Endothelial cell (in vitro differentiated cells): ENCODE measurements around the gene IRS2. TPM values are rescaled to one million over a fixed set of nuclear protein-coding genes. Genes with fewer than 3 reads are reported as not detected.
A peak's percentile ranks its signal among the peaks of the same experiment; 100 is the strongest.

Experiments
- DNase-seq: peaks from one replicate; pipeline ENCODE4 v3.0.0; 2021; ENCODE audit warnings: low spot score
- H3K27ac Mint-ChIP-seq: one replicate; pipeline ENCODE4 v1.8.0; 2021; ENCODE audit warnings: mixed read lengths, inconsistent platforms; ENCODE audit not compliant: unreplicated experiment
- H3K27me3 Mint-ChIP-seq: one replicate; pipeline ENCODE4 v1.8.0; 2021; ENCODE audit warnings: mild to moderate bottlenecking, moderate library complexity, mixed read lengths, inconsistent platforms; ENCODE audit not compliant: unreplicated experiment
- H3K36me3 Mint-ChIP-seq: one replicate; pipeline ENCODE4 v1.8.0; 2021; ENCODE audit warnings: mild to moderate bottlenecking, low read depth, mixed read lengths, inconsistent platforms; ENCODE audit not compliant: unreplicated experiment
- H3K4me1 Mint-ChIP-seq: one replicate; pipeline ENCODE4 v1.8.0; 2021; ENCODE audit warnings: mild to moderate bottlenecking, mixed read lengths, inconsistent platforms; ENCODE audit not compliant: unreplicated experiment
- H3K4me3 Mint-ChIP-seq: one replicate; pipeline ENCODE4 v1.8.0; 2021; ENCODE audit warnings: mild to moderate bottlenecking, mixed read lengths, inconsistent platforms; ENCODE audit not compliant: unreplicated experiment
- H3K9me3 Mint-ChIP-seq: one replicate; pipeline ENCODE4 v1.8.0; 2021; ENCODE audit warnings: mixed read lengths, inconsistent platforms; ENCODE audit not compliant: unreplicated experiment
- total RNA-seq: library from RNA; stranded (reverse); fragmentation: NEBNext Ultra II Directional; extraction: Animal tissue kit (Norgen Biotek cat#: 25700); gene quantifications from one replicate; pipeline ENCODE4 v1.2.1, GENCODE V29; 2021; ENCODE audit not compliant: unreplicated experiment
- TF ChIP-seq, protein P1 (sequence below): fragments of 200-600 bp; sonication (generic); IDR thresholded peaks from one replicate; pipeline ENCODE4 v1.5.0; 2021; ENCODE audit warnings: antibody characterized with exemption; ENCODE audit not compliant: unreplicated experiment

IRS2 gene
- total RNA-seq, 1 donor from 2014 or later: 16.4 TPM

DNA sequence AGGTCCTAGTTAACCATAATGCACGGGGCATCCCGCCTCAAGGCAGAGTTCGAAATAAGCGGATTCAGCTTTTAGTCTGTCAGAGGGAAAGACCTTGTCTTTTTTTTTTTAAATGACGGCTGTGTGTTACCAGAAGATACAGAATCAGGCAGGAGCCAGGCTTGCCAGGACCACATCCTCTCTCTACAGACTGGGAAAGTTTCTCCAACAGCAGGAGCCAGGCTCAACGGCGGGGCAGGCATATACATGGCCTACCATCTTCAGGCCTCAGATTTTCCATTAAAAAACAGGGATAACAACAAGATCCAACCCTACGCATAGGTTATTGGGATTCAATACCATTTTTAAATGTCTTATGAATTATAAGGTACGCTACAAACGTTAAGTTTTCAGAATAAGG is 17.8 kb downstream of the IRS2 start:
- H3K36me3 Mint-ChIP-seq: peaks cover 18% of the 10 kb centered on the region
- H3K9me3 Mint-ChIP-seq: no peaks in the 10 kb centered on the region
- H3K27me3 Mint-ChIP-seq: no peaks in the 10 kb centered on the region
- H3K4me3 Mint-ChIP-seq: peak overlapping the region; percentile 23
- H3K4me1 Mint-ChIP-seq: peaks cover 11% of the 10 kb centered on the region
- no peak for DNase-seq
- H3K27ac Mint-ChIP-seq: no peak overlapping the region
- TF ChIP-seq, protein P1, sequence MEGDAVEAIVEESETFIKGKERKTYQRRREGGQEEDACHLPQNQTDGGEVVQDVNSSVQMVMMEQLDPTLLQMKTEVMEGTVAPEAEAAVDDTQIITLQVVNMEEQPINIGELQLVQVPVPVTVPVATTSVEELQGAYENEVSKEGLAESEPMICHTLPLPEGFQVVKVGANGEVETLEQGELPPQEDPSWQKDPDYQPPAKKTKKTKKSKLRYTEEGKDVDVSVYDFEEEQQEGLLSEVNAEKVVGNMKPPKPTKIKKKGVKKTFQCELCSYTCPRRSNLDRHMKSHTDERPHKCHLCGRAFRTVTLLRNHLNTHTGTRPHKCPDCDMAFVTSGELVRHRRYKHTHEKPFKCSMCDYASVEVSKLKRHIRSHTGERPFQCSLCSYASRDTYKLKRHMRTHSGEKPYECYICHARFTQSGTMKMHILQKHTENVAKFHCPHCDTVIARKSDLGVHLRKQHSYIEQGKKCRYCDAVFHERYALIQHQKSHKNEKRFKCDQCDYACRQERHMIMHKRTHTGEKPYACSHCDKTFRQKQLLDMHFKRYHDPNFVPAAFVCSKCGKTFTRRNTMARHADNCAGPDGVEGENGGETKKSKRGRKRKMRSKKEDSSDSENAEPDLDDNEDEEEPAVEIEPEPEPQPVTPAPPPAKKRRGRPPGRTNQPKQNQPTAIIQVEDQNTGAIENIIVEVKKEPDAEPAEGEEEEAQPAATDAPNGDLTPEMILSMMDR: no peak

- no peak for DNase-seq
- TF ChIP-seq, protein P1: no peak
- Mint-ChIP-seq H3K36me3 (peaks cover 18% of the 10 kb centered on the region), H3K9me3 (no peaks in the 10 kb centered on the region), H3K27ac (no peak overlapping the region), H3K27me3 (no peaks in the 10 kb centered on the region), H3K4me3 (no peak overlapping the region), H3K4me1 (peaks cover 11% of the 10 kb centered on the region)
These were observed 18.2 kb downstream of the IRS2 start for GRCh38 chr13:109768176-109768575.

GRCh38 chr13:109767023-109767422 is 19.4 kb downstream of the IRS2 start:
- Mint-ChIP-seq H3K4me3 (no peak overlapping the region), H3K9me3 (no peaks in the 10 kb centered on the region), H3K36me3 (peaks cover 18% of the 10 kb centered on the region), H3K27me3 (no peaks in the 10 kb centered on the region), H3K4me1 (peaks cover 11% of the 10 kb centered on the region), H3K27ac (no peak overlapping the region)
- TF ChIP-seq, protein P1: no peak
- DNase-seq: no peak

DNA sequence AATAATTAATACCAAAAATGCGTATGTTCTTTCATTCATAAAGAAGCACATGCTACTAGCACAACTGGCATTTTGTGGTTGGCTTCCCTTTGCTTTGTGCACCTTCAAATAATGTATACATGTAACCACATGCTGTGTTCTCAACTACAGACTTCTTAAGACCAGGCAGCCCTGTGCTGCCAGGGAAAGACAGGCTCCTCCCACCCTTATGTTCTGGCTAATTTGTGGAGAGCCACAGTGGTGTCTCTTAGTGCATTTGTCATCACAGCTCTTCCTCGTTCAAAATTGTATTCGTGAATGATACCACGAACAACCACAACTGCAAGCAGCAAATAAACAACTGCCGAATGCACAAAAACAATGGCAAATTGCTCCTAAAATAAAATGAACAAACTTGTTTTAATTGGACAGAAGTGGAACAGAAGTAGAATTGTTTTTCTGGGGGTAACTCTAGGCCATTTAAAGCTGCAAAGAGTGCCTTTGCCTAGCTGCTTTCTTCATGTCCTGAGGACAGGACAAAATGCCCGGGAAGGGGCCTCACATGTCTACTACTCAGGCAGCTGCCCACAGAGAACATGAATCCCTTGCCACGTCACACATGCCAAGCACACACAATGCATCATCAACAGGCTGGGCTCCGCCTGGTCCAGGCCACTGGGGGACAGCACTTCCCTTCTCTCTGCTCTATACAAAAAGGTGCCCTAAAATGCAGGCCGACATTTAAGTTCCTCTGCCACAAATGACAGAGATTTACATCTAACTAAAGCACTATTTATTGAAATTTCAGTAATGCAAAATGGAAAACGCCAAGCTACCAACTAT is 21.7 kb downstream of the IRS2 start:
- no peaks in the 10 kb centered on the region for H3K27me3 Mint-ChIP-seq
- H3K36me3 Mint-ChIP-seq: peaks cover 6% of the 10 kb centered on the region
- H3K27ac Mint-ChIP-seq: no peak overlapping the region
- peaks cover 11% of the 10 kb centered on the region for H3K4me1 Mint-ChIP-seq
- no peak overlapping the region for H3K4me3 Mint-ChIP-seq
- no peaks in the 10 kb centered on the region for H3K9me3 Mint-ChIP-seq
- DNase-seq: no peak
- TF ChIP-seq, protein P1: no peak

- peaks cover 2% of the 10 kb centered on the region for H3K27me3 Mint-ChIP-seq
- no peak for DNase-seq
These were observed 22.3 kb downstream of the IRS2 start for GRCh38 chr13:109764045-109764444.

More at GRCh38 chr13:109764045-109764444, 22.3 kb downstream of the IRS2 start:
- Mint-ChIP-seq H3K4me1 (peaks cover 11% of the 10 kb centered on the region), H3K27ac (no peak overlapping the region), H3K36me3 (no peaks in the 10 kb centered on the region), H3K9me3 (no peaks in the 10 kb centered on the region), H3K4me3 (no peak overlapping the region)
- TF ChIP-seq, protein P1: no peak
